Thoracic aorta (tissue), 2 donors: Measurements from ENCODE around the gene ZNF674. TPM values are rescaled to one million over a fixed set of nuclear protein-coding genes. Genes with fewer than 3 reads are reported as not detected.
"Not testable (repeated sequence)": the region's sequence is repeated elsewhere in the genome, so short reads cannot be mapped to it uniquely, and the experiment has no call there.

ENCODE experiments used
- ATAC-seq: fragments of 150-250 bp; one replicate; pipeline ENCODE4 v1.8.0; 2017; ENCODE audit warnings: low read depth; ENCODE audit not compliant: insufficient number of reproducible peaks, low FRiP score
- DNase-seq: peaks from one replicate; pipeline ENCODE4 v3.0.0-alpha.2; 2020; ENCODE audit warnings: low spot score
- H3K27ac ChIP-seq, 2 donors: fragments of 200-600 bp; sonication (generic); 1 replicate in 1 of 2; 2 replicates in 1 of 2; pipeline ENCODE4 v1.5.1; 2016; ENCODE audit warnings: mild to moderate bottlenecking in 2 of 2, moderate library complexity in 2 of 2
- H3K27me3 ChIP-seq: fragments of 200-600 bp; sonication (generic); replicated peaks from 2 replicates; pipeline ENCODE4 v1.6.0; 2016; ENCODE audit warnings: mild to moderate bottlenecking; ENCODE audit not compliant: insufficient read depth
- H3K36me3 ChIP-seq: fragments of 200-600 bp; sonication (generic); one replicate; pipeline ENCODE4 v1.5.1; 2016
- H3K4me1 ChIP-seq, 2 donors: fragments of 200-600 bp; sonication (generic); 1 replicate in 1 of 2; 2 replicates in 1 of 2; pipeline versions ENCODE4 v1.5.1 to v1.6.0; 2016; ENCODE audit warnings: low read depth in 2 of 2, mild to moderate bottlenecking in 1 of 2; ENCODE audit not compliant: control insufficient read depth in 1 of 2
- H3K4me3 ChIP-seq: fragments of 200-600 bp; sonication (generic); 2 replicates; pipeline ENCODE4 v1.5.1; 2016; ENCODE audit warnings: mild to moderate bottlenecking
- H3K9me3 ChIP-seq: fragments of 200-600 bp; sonication (generic); 2 replicates; pipeline ENCODE4 v1.5.1; 2016
- total RNA-seq, 2 donors: library from RNA; depleted of rRNA; stranded (reverse); fragments of >200 nt; gene quantifications; one replicate each; pipeline versions ENCODE4 v1.1.0 to v1.2.3, GENCODE V29; 2016
- TF ChIP-seq, protein P1 (sequence below): fragments of 200-600 bp; sonication (generic); IDR thresholded peaks from one replicate; pipeline ENCODE4 v1.5.1; 2019; ENCODE audit warnings: antibody characterized with exemption

ZNF674 gene
- total RNA-seq, 2 donors from 2014 or later: 8.1 to 15.6 TPM

DNA sequence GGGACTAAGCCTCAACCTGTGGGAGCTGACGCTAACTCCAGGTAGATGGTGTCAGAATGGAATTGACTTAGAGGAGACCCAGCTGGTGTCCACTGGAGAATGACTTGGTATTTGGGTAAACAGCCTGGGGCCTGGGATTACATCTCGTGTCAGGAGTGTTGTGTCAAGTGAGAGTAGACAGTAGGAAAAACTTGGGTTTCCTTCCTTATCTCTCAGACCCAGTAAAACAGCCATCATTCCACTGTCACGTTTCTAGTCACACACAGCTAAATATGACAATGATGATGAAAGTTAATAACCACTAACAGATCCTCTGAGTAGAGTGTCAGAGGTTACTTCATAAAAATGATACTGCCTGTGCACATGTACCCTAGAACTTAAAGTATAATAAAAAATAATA lies 13.8 kb downstream of the ZNF674 start:
- Histone ChIP-seq H3K4me1 (no peaks in the 10 kb centered on the region), H3K4me3 (no peak overlapping the region), H3K36me3 (no peaks in the 10 kb centered on the region), H3K27ac (no peak overlapping the region), H3K9me3 (no peaks in the 10 kb centered on the region), H3K27me3 (no peaks in the 10 kb centered on the region)
- ATAC-seq (no peak), DNase-seq (no peak)
- TF ChIP-seq, protein P1, sequence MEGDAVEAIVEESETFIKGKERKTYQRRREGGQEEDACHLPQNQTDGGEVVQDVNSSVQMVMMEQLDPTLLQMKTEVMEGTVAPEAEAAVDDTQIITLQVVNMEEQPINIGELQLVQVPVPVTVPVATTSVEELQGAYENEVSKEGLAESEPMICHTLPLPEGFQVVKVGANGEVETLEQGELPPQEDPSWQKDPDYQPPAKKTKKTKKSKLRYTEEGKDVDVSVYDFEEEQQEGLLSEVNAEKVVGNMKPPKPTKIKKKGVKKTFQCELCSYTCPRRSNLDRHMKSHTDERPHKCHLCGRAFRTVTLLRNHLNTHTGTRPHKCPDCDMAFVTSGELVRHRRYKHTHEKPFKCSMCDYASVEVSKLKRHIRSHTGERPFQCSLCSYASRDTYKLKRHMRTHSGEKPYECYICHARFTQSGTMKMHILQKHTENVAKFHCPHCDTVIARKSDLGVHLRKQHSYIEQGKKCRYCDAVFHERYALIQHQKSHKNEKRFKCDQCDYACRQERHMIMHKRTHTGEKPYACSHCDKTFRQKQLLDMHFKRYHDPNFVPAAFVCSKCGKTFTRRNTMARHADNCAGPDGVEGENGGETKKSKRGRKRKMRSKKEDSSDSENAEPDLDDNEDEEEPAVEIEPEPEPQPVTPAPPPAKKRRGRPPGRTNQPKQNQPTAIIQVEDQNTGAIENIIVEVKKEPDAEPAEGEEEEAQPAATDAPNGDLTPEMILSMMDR: no peak

DNA sequence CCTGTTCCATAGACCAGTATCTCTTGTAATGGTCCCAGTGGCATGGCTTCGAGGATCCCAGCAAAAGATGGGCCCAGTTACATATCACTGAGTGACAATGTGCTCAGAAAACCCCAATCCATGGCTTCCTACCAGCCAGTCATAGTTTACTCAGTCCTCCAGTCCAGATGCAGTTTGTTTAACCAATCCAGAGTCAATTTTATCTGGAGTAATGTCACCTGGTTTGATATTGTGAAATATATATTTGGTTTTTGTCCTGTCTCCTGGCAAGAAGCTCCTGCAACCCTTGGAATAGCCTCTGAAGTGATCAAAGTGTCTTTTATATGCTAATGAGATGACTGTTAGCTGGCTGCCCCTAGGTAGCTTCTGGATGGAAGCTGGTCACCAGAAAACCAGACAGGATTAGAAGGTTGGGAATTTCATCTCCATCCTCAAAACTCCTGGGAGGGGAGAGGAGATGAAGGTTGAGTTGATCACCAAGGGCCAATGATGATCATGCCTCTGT lies 14.8 kb downstream of the ZNF674 start:
- not testable (repeated sequence) for H3K27me3 ChIP-seq, H3K9me3 ChIP-seq, H3K27ac ChIP-seq, H3K4me1 ChIP-seq, H3K4me3 ChIP-seq, DNase-seq, ATAC-seq, H3K36me3 ChIP-seq

DNA sequence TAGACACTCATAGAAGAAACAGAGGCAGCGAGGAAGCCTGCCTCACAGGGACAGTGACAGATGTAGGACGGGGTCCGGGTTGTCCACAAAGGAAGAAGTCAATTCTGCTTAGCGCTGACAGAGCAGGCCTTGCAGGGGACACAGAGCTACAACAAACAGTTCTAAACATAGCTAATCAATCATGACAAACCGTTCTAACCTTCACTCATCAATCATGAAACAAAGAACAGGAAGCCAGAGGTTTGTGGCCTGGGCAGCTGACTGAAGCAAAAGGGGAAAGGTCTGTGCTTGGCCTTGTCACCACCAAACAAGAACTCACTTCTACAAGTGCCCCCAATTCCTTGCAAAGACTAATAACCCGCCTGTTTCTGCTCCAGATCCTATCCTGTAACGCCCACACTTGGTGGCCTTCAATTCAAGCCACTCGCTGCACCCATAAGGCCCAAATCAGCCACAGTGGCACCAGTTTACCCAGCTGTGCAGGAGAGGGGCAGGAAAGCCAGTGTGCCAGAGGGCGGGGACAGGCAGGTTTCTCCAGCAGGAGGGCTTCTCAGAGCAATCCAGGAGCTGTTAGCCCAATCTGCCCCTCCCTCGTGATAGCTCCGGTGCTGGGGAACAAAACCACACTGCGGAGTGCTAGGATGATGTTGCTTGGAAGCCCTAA lies 15.3 kb downstream of the ZNF674 start:
- not testable (repeated sequence) for H3K36me3 ChIP-seq, H3K27ac ChIP-seq, H3K4me1 ChIP-seq, ATAC-seq, H3K4me3 ChIP-seq, H3K9me3 ChIP-seq, H3K27me3 ChIP-seq, DNase-seq

DNA sequence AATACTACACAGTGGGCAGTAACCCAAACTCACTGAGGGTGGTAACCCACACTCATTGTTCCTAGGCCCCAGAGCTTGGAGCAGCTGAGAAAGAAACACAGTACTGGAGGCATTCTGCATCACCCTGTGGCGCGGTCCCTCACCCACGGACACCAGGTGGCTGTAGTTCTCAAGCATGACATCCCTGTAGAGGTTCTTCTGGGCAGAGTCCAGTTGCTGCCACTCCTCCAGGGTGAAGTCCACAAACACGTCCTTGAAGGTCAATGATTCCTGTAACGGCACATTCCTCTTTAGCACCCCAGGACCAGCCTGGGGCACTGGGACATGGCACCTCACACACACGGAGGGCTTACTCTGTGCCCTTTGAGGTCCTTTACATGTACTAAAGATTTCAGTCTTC lies 16.6 kb downstream of the ZNF674 start:
- not testable (repeated sequence) for H3K9me3 ChIP-seq, ATAC-seq, H3K27ac ChIP-seq, H3K4me3 ChIP-seq, DNase-seq, H3K36me3 ChIP-seq, H3K4me1 ChIP-seq, H3K27me3 ChIP-seq

DNA sequence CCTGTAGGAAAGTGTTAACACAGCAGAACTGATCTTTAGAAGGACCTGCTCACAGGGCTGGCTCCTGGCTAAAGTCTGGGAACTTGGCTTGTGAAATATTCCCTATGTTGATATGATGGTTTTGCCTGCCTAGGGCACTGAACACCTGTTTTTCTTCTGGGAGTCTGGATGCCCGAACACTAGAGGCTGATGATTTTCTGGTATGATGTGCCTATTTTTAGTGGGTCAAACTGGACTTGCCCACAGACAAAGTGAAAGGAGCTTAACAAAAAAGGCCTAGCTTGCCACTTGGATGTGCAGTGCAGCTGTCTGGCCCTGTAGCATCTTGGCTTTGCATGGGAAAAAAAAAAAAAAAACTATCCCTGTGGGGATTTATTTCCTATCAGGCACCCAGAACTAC lies 39.1 kb downstream of the ZNF674 start:
- no peak for ATAC-seq
- TF ChIP-seq, protein P1: no peak
- Histone ChIP-seq H3K4me3 (no peak overlapping the region), H3K36me3 (no peaks in the 10 kb centered on the region), H3K4me1 (no peaks in the 10 kb centered on the region), H3K27ac (no peak overlapping the region), H3K9me3 (peaks cover 11% of the 10 kb centered on the region), H3K27me3 (no peaks in the 10 kb centered on the region)
- no peak for DNase-seq

DNA sequence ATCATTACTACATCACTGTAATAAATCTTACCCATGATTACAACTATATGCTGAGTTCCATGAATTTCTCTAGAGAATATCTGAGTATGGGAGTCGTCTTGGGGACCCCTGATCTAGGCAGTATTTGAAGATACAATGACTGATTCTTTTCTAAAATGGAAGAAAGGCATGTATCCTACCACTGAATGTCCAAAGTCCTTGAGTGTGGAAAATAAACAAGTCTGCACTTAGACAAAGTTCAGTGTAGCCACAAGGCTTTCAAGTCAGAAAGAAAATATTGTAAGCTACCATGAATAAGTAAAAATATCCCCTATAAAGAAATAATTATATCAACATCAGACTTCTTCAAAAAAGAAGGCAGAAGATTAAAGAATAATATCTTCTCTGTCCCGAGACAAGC lies 42.4 kb downstream of the ZNF674 start:
- H3K36me3 ChIP-seq: peaks cover 5% of the 10 kb centered on the region
- no peak for ATAC-seq
- no peak overlapping the region for H3K4me3 ChIP-seq
- no peaks in the 10 kb centered on the region for H3K4me1 ChIP-seq
- peaks cover 26% of the 10 kb centered on the region for H3K9me3 ChIP-seq
- no peaks in the 10 kb centered on the region for H3K27me3 ChIP-seq
- TF ChIP-seq, protein P1: no peak
- no peak for DNase-seq
- H3K27ac ChIP-seq: no peak overlapping the region

DNA sequence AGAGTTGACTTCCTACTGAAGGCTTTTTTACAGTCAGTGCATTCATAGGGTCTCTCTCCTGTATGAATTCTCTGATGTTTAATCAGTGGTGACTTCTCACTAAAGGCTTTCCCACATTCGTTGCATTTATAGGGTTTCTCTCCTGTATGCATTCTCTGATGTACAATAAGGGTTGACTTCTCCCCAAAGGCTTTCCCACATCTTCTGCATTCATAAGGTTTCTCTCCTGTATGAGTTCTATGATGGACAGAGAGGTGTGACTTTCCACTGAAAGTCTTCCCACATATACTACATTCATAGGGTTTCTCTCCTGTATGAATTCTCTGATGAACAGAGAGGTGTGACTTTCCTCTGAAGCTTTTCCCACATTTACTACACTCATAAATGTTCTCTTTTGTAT lies 45.2 kb downstream of the ZNF674 start:
- Histone ChIP-seq H3K27me3 (no peaks in the 10 kb centered on the region), H3K4me1 (no peaks in the 10 kb centered on the region), H3K9me3 (peaks cover 26% of the 10 kb centered on the region), H3K36me3 (peaks cover 5% of the 10 kb centered on the region), H3K4me3 (no peak overlapping the region), H3K27ac (no peak overlapping the region)
- TF ChIP-seq, protein P1: no peak
- DNase-seq: no peak
- ATAC-seq: no peak
